Stimulated activated CD8-positive, alpha-beta memory T cell treated with anti-CD3 and anti-CD28 coated beads, Interleukin-7, amount 100 ng/mL, for 48 hours (primary cell): ENCODE measurements around the gene ZBTB40.

Source experiments
- DNase-seq, 2 donors: peaks; one replicate each; pipeline ENCODE4 v3.0.0-alpha.2; 2020; ENCODE audit warnings: low read depth in 1 of 2; ENCODE audit errors: extremely low read depth in 1 of 2

Gene ZBTB40

GRCh38 chr1:22553991-22554522, 102.4 kb downstream of the ZBTB40 start:
- DNase-seq, result no peak

GRCh38 chr1:22555371-22555656, 103.7 kb downstream of the ZBTB40 start:
- DNase-seq, result no peak

DNA sequence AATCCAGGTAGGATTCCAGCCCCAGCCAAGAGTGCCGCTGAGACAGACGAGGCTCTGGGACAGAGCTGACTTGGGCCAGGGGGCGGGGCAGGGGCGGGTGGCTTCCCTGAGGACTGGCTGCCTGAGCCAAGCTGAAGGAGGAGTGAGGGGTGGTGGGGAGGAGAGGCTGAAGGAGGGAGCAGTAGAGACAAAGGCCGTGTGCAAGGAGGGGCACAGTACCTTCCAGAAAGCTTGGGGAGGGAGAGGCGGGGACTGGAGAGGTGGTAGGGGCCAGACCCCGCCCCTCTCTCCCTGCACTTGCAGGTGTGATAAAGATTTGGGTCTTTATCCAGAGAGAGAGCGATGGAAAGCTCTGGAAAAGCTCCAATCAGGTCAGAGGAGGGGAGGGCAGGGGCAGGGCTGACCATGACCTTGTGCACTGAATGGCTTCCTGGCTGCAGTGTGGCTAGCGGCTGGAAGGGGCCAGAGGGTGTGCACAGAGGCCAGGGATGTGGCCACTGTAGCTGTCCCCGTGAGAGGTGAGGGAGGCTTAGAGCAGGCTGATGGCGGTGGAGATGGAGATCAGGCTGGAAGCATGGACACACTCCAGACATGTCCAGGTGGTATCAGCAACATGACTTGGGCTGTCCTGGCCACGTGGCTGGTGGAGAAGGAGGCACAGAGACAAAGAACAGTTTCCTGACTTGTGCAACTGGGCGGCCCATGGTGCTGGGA, 104.9 kb downstream of the ZBTB40 start:
- no peak for DNase-seq

GRCh38 chr1:22557341-22557950, 105.8 kb downstream of the ZBTB40 start:
- no peak for DNase-seq

DNA sequence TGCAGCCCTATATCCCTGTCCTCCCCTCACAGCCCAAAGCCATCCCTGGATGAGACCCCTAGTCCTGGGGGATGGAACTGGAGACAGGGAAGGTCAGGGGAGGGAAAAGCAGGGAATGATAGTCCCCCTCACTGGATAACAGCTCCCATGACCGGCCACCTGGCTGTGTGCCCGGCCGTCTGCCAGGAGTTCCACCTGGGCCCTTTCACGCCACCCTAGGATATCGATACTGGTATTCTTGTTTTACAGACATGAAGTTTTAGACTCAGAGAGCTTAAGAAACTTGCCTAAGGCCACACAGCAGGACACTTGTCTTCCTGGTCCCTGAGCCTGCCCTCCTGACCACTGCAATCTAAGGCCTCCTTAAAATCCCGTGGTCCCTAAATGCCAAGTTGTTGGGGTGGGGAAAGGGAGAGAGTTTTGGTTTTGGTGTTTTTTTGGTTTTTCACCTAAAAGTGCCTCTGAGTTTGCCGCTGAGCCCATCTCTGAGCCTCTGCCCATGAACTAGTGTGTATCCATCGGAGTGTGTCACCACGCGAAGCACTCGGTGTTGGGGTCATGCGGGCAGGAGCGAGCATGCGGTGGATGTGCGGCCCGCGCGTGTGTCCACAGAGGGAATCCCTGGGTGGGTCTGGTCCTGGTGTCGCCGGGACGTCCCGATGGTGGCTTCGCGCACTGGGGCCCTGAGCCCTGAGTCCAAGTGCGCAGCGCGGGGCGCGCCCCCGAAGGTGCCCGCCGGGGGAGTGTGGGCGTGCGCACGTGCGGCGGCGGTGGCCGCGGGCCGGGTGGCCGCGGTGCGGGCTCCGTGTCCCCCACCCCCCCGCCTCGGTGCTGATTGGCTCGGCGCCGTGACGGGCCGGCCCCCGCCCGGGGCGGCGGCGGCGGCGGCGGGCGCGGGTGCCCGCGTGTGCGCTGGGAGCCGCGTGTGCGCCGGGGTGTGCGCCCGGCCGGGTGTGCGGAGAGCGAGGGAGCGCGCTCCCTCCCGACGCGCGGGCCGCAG, 111.2 kb downstream of the ZBTB40 start, which contains the start of gene EPHA8:
EPHA8 (plus strand) TSS at position 906 of the 1,000 bp plus-strand sequence. CDS start 147 bp downstream, outside the sequence.
- no peak for DNase-seq

GRCh38 chr1:22563671-22564602, 112.3 kb downstream of the ZBTB40 start:
- no peak for DNase-seq

GRCh38 chr1:22566161-22566560, 114.5 kb downstream of the ZBTB40 start:
- no peak for DNase-seq

GRCh38 chr1:22567197-22567596, 115.5 kb downstream of the ZBTB40 start:
- no peak for DNase-seq

DNA sequence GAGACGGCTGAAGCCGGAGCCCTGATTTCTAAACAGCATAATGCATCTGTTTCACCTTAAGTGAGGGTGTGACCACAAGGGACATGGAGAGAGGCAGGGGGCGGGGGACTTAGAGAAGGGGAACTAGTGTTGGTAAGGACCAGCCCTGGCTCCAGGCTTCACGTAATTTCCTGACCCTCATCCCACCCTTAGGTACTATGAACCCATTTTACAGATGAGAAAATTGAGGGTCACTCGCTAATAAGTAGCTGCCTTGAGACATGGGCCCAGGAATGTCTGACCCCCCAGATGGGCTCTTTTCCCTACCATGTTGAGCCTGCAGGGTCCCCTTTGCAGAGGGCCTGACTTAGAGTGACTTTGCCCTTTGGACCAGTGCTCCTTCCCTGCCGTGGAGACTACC, 116.3 kb downstream of the ZBTB40 start:
- DNase-seq, result no peak

- no peak for DNase-seq
Observed at GRCh38 chr1:22569269-22569668, 117.6 kb downstream of the ZBTB40 start.

- no peak for DNase-seq
Observed at GRCh38 chr1:22570140-22570909, 118.7 kb downstream of the ZBTB40 start.

DNA sequence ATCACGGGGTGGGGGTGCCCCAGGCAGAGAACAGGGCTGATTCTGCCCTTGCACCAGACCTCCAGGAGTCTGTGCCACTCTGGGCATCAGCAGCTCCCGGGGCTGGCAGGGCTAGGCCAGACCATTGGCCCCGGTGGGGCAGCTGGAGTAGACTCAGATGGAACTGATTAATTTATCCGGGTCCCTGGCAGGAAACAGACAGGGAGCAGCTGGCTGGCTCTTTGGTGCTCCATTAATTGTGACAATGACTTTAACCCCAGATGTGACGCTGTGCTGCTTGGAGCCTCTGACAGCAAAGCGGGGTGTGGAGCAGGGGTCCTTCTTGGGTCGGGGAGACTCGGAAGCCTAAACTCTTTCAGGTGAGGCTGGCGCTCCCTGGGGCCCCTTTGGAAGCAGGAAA, 121.2 kb downstream of the ZBTB40 start:
- no peak for DNase-seq

GRCh38 chr1:22573237-22573636, 121.6 kb downstream of the ZBTB40 start:
- no peak for DNase-seq

DNA sequence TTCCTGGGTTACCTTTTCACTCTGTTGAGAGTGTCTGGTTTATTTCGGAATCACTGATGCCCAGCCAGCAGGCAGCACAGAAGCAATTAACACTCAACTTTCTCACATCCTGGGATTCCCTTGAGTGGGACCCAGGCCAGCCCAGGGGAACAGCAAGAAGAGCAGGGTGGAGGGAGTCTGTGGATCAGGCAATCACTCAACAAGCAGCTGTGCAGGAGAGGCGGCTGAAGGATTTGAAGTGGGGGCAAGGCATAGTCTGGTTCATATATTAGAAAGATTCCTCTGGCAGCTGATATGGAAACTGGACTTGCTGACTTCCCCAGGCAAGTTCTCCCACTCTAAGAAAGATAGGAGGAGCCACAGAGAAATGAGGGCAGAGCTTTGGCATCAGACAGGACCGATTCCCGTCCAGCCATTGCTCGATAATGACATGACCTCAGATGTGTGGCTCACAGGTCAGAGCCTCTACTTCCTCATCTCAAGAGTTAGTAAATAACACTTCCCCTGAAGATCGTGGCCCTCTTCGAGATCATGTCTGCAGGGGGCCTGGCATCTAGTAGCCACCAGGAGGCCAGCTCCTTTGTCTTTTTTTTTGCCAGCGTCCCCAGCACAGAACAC, 124.0 kb downstream of the ZBTB40 start:
- DNase-seq, result no peak

GRCh38 chr1:22576150-22576544, 124.5 kb downstream of the ZBTB40 start:
- no peak for DNase-seq

DNA sequence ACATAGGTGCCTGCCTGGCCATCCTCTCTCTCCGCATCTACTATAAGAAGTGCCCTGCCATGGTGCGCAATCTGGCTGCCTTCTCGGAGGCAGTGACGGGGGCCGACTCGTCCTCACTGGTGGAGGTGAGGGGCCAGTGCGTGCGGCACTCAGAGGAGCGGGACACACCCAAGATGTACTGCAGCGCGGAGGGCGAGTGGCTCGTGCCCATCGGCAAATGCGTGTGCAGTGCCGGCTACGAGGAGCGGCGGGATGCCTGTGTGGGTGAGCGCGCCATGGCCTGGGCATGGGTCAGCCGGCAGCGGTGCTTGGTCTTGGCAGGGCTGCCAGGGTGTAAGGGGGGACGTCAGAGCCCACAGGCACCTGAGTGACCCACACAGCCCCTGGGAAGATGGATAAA, 125.0 kb downstream of the ZBTB40 start:
- no peak for DNase-seq

GRCh38 chr1:22578732-22579361, 127.2 kb downstream of the ZBTB40 start:
- DNase-seq, result no peak

GRCh38 chr1:22579541-22580155, 128.0 kb downstream of the ZBTB40 start:
- DNase-seq, result no peak
